ENCODE measurements around the gene SNAP29. TPM values are rescaled to one million over a fixed set of nuclear protein-coding genes. Genes with fewer than 3 reads are reported as not detected.
A peak's percentile ranks its signal among the peaks of the same experiment; 100 is the strongest.

The SNAP29 gene
- total RNA-seq, 1 experiment from 2014 or later: 17.9 TPM

DNA sequence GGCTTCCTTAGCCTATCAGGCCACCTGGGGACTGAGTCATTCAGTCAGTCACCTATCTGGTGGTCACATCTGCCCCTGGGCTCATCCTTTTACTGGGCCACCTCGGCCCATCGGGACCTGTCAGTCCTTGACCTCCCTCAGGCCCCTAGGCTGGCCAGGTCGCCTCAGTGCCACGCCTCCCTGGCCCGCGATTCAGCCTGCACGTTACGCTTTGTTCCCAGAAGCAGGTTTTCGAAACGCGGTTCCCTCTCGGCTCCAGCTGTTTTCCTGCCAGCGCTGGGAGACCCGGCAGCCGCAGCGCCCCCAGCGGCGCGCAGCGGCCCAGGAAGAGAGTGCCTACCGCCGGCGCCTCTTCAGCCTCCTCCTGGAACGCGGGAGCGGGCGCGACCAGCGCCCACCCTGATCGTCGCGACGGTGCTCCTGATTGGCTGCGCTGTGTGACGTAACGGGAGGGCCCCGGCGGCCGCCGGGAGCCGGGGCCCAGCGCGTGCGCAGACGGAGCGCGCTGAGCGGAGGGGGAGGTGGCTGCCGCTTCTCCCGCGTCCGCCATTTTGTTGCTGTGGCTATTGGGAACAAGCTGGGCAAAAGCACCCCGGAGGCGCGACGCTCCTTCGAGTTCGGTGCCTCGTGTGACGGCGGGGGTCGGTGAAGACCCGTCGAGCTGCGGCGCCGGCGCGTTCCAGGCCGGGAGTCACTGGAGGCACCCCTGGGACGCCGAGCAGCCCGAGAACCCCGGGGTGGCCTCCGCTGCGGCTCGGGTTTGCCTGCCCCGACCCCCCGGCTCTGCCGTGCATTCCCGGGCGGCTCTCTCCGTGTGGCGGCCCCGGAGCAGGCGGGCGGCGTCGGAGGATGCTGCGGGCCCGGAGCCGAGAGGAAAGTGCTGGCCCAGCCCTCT, 58.4 kb downstream of the SNAP29 start, which contains the start of gene CRKL:
Gene CRKL, plus strand, starts transcription at position 492 of the 895 bp plus-strand sequence. CDS start 528 bp downstream, outside the sequence.
- Mint-ChIP-seq H3K4me3 (peak within 1 kb of the TSS; percentile 98 to 99), H3K9me3 (peaks cover 0 to 2% of the 10 kb centered on the region in 2 experiments; a peak in 3 of 5 replicates), H3K27me3 (ENCODE audit: low read depth) (no peaks in the 10 kb centered on the region), H3K27ac (peak within 1 kb of the TSS; percentile 95 to 99 (median 98)), H3K4me1 (peaks cover 26 to 29% of the 10 kb centered on the region in 2 experiments), H3K36me3 (ENCODE audit: insufficient read depth in 1 of 3, low read depth in 3 of 3) (peaks cover 10 to 27% (median 17%) of the 10 kb centered on the region in 3 experiments)
- Histone ChIP-seq H4K5ac (ENCODE audit: insufficient read length, low read depth, low read length) (peak within 1 kb of the TSS; percentile 11), H4K8ac (replicated peaks; ENCODE audit: insufficient read length, low read depth, low read length) (no peak within 1 kb of the TSS), H2BK120ac (ENCODE audit: low read depth, low read length, poor library complexity, severe bottlenecking) (no peak within 1 kb of the TSS), H3K79me1 (ENCODE audit: insufficient read depth, low read depth, low read length, poor library complexity, severe bottlenecking) (no peaks in the 10 kb centered on the region), H3K4me1 (ENCODE audit: insufficient read depth, low read length) (peaks cover 3% of the 10 kb centered on the region; the same call in 1 of the 2 replicates), H3K23me2 (ENCODE audit: insufficient read length, low read depth, low read length, poor library complexity, severe bottlenecking) (peaks cover 11% of the 10 kb centered on the region), H3K9ac (ENCODE audit: extremely low read depth, insufficient read length, low read length) (peak within 1 kb of the TSS; percentile 92), H2AFZ (ENCODE audit: low read length) (peak within 1 kb of the TSS; percentile 60), H2BK5ac (ENCODE audit: insufficient read length, low read length) (peak within 1 kb of the TSS; percentile 43), H3K79me2 (ENCODE audit: insufficient read depth, low read length) (peaks cover 37% of the 10 kb centered on the region), H3K27ac (ENCODE audit: insufficient read length, low read depth, low read length) (peak within 1 kb of the TSS; percentile 71), H2BK20ac (ENCODE audit: low read depth, low read length, poor library complexity, severe bottlenecking) (no peak within 1 kb of the TSS), H3T11ph (ENCODE audit: low read length) (peak within 1 kb of the TSS; percentile 1), H2AK5ac (ENCODE audit: insufficient read length, low read length) (no peak within 1 kb of the TSS), H3K4me2 (ENCODE audit: insufficient read depth, insufficient read length, low read length) (peak within 1 kb of the TSS; percentile 99), H3K27me3 (ENCODE audit: insufficient read depth, low read length) (no peaks in the 10 kb centered on the region), H4K20me1 (ENCODE audit: control insufficient read depth, insufficient read depth, insufficient read length) (no peaks in the 10 kb centered on the region), H3K9me3 (ENCODE audit: control insufficient read depth, low read depth, low read length) (no peaks in the 10 kb centered on the region), H3K4ac (ENCODE audit: low read depth, low read length) (peak within 1 kb of the TSS; percentile 2; the same call in 1 of the 2 replicates), H2BK12ac (ENCODE audit: insufficient read length, low read depth, low read length) (no peak within 1 kb of the TSS), H3K14ac (ENCODE audit: insufficient read depth, low read length) (peak within 1 kb of the TSS; percentile 96), H3K56ac (ENCODE audit: insufficient read length, low read depth, low read length) (no peak within 1 kb of the TSS), H2BK15ac (ENCODE audit: low read depth, low read length) (no peak within 1 kb of the TSS), H4K91ac (ENCODE audit: insufficient read length, low read depth, low read length) (peak within 1 kb of the TSS; percentile 84), H3K23ac (ENCODE audit: insufficient read length, low read depth, low read length) (no peak within 1 kb of the TSS), H3K18ac (ENCODE audit: insufficient read length, low read depth, low read length) (peak within 1 kb of the TSS; percentile 97)
- no CpG with 5 or more reads among the region's 92 CpGs for whole genome bisulfite sequencing (ENCODE audit: extremely low coverage, insufficient read length, low lambda C conversion rate)
- peak; percentile 98 for DNase-seq
- TF ChIP-seq, protein P1, sequence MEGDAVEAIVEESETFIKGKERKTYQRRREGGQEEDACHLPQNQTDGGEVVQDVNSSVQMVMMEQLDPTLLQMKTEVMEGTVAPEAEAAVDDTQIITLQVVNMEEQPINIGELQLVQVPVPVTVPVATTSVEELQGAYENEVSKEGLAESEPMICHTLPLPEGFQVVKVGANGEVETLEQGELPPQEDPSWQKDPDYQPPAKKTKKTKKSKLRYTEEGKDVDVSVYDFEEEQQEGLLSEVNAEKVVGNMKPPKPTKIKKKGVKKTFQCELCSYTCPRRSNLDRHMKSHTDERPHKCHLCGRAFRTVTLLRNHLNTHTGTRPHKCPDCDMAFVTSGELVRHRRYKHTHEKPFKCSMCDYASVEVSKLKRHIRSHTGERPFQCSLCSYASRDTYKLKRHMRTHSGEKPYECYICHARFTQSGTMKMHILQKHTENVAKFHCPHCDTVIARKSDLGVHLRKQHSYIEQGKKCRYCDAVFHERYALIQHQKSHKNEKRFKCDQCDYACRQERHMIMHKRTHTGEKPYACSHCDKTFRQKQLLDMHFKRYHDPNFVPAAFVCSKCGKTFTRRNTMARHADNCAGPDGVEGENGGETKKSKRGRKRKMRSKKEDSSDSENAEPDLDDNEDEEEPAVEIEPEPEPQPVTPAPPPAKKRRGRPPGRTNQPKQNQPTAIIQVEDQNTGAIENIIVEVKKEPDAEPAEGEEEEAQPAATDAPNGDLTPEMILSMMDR (conservative IDR thresholded peaks at IDR 0.05): peak; percentile 96

All from H9 (cell line).